NCI-H748 (cell line): ENCODE measurements around the gene CCR7.

Experiments
- DNase-seq: peaks from one replicate; lab custom pipeline; 2025; ENCODE audit not compliant: unreplicated experiment; lab: John Stamatoyannopoulos, UW

The CCR7 gene

DNA sequence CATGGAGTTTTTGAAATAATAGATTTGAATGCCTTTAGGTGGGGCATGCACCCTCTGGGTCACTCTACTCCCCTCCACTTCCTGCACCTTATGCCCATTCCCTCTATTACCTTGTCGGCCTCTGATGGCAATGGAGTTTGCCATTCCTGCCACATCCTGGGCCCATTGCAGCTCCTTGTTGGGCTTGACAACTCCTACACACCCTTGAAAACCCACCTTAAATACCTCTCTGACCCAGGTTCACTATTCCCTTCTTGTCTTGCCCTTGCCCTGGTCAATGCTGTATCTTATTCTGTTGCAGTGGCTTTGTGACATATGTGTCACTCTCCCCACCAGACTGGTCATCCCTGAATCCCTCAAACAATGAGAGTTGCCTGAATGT lies 2.4 kb downstream of the CCR7 start:
- DNase-seq: no peak

DNA sequence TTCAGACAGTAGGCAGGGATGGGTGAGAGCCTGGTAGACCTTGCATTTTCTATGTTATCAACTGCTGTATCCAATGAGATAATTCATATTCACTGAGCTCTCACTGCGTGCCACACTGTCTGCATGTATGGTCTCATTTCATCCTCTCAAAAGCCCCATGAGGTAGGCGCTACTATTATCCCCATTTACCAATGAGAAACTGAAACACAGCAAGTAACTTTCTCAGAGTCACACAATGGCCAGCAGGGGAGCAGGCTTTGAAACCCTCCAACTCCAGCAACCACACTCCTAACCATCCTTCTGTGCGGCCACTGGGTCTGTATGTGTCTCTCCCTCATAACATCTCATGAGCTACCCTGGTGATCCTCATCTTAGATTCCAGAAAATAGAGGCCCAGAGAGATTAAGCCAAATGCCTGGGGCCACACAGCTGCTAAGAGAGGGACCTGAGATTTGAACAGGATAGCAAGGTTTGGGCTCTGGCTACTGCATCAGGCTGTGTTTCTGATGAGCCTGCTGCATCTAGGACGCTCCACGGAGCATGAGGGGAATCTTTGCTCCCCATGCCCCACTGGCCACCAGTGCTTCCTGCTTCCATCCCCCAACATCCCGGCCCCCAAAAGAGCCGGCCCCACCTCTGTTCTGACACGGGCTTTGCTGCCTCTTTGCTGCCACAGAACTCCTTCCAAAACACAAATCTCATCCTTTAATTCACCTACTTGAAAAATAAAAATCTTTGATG lies 3.2 kb downstream of the CCR7 start:
- no peak for DNase-seq

DNA sequence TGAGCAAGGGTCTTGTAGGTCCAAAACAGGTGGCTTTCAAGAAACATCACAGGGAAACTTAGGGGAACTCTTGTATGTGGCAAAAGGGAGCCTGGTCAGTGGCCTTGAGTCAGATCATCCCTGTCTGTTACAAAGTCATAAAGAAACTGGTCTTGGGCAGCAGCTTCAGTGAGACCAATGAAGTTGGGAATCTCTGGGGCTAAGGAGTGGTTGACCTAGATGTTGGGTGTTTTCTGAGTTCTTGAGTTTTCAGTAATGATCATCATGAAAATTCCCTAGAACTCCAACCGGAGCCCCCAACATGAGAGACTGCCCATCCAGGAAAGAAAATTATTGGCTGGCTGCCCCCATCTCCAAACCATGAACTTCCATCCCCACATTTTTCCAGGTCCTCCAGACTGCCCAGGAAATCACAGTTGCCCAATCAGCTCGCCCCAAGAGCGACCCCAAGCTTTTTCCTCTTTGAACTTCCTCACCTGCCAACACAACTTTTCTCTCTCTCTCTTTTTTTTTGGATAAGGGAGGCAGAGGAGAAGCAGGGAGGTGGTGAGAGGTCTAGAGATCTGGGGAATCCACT lies 3.9 kb downstream of the CCR7 start:
- DNase-seq: no peak

DNA sequence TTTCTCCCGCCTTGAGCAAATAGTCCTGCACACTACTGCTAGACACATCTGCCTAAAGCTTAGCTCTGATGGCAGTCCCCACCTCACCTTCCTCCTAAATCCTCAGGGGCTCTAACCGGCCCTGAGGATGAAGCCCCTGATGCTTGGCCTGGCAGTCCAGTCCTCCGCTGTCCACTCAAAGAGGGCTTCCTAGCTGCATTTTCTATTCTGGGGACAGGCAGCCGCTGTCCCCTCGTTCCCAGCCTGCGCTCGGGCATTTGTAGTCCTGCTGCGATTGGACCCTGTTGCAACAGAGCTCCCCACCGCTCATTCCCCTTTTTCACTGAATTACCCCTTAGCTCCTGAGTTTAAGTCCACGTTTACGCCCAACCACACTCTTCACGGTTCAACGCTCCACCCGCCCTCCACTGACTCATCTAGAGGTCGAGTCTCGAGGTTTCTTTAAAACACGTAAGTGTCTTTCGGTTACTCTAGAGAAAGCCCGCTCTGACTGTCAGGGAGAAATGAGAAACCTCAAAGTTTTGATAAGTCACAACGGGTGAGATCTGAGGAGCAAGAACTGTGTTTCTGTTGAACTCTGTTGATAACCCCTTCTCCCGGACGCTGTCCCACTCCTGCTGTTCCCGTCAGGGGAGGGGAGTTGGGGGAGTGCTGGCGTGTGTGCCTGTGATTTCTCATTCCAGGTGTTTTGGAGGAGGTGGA lies 4.5 kb downstream of the CCR7 start:
- no peak for DNase-seq

DNA sequence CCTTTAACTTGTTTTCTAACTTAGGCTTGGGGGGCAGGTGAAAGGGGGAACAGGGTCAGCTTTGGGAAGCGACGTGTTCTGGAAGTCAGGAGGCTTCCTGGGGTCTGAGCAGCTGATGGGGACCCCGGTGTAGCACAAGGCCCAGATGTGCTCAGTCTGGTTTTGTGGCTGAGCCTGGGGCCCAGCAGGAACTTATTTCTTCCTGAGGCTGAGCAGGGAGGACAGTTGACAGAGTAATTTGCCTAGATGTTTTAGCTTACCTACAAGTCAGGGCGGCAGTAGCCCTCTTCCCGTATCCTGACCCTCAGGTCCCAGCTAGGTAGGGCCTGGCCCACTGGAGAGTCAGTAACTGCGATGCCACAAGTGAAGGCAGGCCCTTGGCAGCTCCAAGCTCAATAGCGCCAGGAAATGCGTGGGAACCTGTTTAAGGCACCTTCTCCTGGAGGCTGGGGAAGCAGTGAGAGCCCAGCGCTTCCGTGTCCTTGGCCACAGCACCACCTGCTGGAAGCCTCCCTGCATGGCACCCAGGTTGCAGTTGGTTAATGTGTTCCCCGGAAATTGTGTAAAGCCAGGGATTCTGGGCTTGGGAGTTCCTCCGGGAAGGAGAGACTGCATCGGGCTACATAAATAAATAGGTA lies 5.2 kb downstream of the CCR7 start:
- DNase-seq: peak; percentile 86

DNA sequence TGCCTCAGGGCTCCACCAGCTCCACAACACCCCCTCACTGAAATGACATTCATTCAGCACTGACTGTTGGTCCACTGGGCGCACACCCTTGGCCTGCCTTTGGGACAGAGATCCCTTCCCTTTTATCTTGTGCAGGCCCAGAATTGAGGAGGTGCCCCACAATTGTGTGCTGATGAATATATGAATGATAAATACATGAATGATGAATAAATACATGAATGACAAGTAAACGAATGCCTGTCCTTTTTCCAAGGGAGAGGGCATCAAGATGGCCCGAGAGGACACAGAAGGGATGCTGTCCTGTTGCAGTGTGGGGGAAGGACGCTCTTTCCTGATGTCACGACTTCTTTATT lies 5.7 kb downstream of the CCR7 start:
- no peak for DNase-seq

DNA sequence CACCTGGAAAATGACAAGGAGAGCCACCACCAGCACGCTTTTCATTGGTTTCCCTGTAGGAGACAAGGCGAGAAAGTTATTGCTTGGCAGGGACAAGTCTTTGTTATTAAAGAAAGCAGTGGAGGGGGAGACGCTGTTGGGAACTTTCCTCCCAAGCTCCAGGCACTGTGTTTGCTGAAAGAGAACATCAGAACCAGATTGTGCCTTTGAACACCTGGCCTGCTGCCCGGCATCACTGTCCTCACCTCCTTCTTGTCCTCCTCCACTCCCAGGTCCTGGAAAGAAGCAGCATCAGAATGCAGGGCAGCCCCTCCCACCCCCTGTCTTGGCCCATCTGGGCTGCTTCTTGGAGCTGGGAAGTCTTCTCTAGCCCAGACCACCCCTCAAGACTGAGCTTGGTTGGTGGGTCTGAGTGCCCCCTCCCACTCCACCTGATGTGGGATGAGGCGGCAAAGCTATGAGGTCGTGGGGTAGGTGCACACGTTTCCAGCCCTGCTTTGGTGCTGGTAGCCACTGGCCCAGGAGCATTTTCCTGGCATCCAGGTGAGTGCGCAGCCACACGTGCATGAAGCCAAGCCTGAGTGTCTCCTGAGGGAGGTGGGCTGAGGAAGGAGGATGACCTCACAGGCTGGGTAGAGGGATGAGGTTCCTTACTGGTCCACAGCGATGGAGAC lies 6.2 kb downstream of the CCR7 start:
- DNase-seq: no peak

DNA sequence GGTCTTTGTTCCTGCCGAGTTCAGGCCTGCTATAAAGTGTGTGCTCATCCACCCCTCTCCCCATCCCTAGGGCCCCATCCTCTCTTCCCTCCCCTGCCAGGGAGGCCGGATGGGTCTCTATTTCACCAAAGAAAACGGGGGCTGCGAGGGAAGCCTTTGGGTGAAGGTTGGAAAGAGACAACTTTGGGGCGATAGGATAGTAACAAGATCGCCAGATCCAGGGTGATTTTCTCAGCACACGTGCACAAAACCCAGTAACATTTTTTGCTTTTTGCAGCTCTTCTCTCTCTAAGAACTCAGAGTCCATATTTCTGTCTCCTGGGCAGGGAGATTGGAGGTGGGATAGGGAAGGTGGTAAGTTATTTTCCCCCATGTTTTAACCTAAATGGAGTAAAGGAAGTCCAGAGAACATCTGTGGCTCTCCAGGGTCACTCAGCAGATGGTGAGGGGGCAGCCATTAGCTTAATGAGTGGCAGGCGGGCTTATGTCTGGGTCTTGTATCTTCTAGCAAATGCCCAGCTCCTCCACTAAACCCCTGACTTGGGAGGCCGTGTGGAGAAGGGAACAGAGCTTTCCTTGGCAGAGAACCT lies 6.9 kb downstream of the CCR7 start:
- no peak for DNase-seq

DNA sequence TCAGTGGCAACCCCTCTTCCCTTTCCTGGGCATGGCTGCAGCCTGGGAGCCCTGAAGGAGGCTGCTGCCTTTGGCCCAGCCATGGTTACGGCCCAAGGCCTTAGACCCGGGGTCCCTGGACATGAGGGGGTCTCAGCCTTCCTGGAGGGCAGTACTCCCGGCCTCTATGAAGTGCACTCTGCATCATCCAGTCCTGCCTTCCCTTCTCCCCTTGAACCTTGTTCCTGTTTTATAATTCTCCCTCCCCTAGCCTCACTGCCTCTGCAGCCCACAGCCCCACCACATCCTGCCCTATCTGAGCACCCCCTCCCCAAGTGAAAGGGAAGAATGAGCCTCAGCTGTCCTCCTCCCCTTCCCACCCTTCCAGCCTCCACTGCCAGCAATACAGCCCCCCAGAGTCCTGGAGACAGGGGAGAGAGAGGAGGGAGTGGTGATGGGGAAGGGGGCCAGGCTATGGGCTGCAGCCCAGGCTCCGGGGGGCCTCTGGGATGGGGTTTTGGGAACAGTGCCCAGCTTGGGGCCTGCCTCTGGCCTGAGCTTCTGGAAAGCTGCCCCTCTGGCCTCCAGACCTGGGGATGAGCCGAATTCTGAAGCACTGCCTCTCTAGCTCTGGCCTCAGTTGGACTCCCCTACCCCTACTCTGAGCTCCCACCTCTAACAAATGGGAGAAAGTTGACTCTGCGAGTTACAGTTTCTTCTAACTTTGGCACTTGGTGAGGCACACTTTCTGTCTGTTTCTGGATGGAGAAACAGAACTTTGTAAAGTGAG lies 7.6 kb downstream of the CCR7 start:
- DNase-seq: no peak

DNA sequence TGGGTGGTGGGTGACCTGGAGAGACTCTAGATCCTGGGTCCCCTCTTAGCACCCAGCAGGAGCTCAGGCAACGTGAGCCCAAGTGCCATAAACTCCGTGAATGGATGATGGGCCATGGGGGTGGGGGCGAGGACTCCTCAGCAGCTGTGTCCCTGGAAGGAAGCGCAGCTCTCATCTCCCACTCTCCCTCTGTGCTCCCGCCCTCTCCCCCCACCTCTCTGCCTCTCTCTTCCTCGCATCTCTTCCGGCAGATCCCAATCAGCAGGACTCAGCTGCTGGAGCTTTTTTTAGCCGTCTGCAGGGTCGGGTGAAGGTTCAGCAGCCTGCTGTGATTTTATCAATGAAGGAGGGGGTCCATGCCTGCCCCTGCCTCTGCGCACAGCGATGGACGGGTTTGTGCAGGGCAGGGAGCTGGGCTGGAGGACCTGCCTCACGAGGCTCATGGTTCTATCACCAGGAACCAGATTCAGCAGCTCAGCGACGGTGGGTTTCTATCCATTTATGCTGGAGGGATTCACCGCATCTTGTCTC lies 8.3 kb downstream of the CCR7 start:
- no peak for DNase-seq

DNA sequence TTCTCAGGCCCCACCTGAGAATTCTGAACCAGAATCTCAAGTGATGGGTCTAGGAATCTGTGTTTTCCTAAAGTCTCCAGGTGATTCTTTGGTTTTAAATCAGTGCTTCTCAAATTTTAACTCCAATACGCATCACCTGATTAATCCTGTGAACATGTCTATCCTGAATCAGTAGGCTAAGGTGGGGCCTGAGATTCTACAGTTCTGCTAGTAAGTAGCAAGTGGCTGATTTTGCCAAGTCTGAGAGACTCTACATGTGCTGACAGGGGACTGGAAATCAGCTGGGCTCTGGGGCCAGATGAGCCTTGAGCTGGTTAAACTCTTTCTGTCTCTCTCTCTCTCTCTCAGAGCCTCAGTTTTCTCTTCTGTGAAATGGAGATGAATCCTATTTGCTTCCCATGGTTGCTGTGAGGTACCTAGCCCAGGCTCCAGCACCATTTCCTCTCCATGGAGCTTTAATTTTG lies 9.0 kb downstream of the CCR7 start:
- no peak for DNase-seq

DNA sequence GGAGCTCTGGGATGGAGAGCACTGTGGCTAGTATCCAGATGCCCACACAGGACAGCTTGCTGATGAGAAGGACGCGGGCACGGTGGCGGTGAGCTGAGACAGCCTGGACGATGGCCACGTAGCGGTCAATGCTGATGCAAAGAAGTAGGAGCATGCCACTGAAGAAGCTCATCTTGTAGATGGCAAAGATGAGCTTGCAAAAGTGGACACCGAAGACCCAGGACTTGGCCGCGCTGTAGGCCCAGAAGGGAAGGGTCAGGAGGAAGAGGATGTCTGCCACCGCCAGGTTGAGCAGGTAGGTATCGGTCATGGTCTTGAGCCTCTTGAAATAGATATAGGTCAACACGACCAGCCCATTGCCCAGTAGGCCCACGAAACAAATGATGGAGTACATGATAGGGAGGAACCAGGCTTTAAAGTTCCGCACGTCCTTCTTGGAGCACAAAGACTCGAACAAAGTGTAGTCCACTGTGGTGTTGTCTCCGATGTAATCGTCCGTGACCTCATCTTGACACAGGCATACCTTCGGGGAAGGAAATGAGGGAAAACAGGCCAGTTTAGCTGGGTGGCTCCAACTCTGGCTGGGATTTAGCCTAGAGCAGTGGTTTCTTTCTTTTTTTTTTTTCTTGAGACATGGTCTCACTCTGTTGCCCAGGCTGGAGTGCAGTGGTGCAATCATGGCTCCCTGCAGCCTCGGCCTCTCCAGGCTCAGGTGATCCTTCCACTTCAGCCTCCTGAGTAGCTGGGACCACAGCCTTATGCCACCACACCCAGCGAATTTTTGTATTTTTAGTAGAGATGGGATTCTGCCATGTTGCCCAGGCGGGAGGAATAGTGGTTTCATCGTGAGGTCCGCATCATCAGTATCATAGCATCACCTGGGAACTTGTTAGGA lies 9.7 kb downstream of the CCR7 start:
- DNase-seq: no peak

DNA sequence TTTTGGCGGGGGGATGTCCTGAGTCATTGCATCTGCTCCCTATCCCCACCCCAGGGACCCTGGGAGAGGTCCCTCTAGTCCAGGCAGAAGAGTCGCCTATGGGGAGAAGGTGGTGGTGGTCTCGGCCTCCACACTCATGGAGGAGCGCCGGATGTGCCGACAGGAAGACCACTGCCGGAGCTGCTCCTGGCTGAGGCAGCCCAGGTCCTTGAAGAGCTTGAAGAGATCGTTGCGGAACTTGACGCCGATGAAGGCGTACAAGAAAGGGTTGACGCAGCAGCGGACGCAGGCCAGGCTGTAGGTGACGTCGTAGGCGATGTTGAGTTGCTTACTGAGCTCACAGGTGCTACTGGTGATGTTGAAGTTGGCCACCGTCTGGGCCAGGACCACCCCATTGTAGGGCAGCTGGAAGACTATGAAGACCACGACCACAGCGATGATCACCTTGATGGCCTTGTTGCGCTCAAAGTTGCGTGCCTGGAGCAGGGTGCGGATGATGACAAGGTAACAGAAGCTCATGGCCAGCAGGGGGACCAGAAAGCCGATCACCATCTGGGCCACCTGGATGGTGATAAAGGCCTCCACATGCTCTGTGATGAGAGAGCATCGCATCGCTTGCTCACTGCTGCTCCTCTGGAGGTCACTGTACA lies 10.5 kb downstream of the CCR7 start:
- no peak for DNase-seq

DNA sequence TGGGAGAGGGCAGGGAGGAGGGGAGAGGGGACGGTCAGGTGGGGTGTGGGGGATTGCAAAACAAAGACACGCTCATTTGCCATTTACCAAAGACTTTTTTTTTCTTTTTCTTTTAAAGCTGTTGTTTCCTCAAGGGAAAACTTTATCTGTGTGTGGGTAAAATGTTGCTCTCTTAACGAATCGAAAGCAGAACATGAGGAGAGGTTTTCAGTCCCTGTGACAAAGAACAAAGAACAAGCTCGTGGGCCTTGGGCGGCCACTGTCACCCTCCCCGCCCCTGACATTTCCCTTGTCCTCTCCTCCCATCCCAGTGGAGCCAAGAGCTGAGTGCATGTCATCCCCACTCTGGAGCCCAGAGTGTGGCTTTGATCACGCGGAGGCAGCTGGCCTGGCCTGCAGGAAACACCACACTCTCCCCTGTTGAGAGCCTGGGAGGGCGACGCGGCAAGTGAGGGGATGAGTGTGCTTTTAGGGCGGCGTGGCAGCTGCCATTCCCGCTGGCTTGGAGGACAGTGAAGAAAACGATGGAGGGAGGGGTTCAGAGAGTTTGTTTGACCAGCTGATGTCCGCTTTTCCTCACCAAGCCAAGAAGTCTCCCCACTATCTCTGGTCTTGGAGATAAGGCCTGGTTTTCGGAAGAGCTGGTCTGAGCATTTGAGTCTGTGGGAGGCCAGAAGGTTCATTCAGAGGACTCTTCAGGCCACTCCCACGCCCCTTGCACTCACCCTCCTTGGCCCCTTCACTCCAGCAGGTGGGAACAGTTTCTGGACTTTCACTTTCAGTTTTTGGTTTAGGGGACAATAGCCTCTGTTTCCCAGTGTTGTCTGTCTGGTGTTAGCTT lies 11.4 kb downstream of the CCR7 start:
- peak; percentile 21 for DNase-seq

DNA sequence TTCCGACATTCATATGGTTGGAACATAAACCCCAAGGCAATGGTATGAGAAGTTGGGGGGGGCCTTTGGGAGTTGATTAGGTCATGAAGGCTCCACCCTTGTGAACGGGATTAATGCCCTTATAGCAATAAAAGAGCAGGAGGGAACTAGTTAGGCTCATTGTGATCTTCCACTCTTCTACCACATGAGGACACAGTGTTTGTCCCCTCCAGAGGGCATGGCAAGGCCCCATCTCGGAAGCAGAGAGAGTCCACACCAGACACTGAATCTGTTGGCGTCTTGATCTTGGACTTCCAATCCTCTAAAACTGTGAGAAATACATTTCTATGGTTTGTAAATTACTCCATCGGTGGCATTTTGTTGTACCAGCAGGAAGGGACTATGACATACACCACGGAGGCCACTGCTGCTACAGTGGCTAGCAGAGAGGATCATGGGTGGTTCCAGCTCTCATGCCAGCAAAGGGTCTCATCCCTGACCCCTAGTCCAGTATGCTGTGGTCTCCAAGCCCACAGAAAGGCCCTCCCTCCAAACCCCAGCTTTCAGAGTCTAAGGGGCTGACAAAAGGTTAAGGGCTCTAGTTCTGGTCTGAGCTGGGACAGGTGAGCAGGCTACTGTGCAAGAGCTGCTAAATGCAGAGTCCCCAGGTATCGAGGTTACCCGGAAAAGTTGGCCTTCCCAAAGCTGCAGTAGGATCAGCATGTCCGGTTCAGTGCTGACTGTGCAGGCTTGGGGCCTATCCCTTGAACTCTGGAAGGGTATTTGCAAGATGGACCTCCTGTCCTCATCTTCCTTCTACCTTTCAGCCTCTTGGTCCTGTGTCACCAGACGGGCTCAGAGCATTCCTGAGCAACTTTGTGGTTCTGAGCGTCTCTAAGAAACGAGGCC lies 12.2 kb downstream of the CCR7 start:
- no peak for DNase-seq

DNA sequence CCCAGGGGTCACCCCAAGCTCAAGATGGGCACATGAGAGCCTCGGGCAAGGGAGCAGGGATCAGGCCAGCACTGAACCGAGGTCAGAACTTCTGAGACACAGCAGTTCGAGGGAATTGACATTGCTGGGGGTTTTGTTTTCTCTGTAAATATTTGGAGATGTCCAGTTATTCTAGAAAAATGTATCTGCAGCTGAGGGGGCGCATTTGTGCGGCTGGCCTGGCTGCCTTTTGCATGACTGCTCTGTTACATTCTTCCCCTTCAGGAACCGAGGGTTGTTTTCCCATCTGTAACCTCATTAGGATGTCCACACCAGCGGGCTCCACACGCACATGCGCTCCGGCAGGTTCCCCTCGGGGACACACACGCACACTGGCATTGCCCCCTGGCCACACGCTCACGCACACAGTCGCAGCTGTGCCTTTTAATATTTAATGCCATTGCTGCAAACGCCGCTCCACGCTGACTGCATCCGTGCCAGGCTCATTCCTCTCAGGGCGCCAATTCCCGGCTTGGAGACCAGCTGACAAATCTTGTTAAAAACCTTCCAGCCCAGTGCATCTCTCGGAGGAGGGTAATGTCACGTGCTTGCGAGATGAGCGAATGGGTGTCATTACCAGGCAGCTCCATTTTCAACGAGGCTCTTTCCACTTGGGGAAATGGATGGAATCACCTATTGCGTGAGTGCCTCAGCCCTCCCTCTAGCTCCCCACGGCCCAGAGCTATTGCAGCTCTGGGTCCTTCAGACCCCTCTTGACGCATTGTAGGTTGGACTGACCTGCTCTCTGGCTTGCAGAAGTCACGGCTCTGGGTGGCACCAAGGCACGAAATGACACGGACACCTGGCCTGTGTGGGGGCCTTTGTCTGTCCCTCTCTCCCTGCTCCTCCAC lies 13.1 kb downstream of the CCR7 start:
- no peak for DNase-seq
